Measurements from ENCODE around the gene RTKN. TPM values are rescaled to one million over a fixed set of nuclear protein-coding genes. Genes with fewer than 3 reads are reported as not detected.
"Not testable (repeated sequence)": the region's sequence is repeated elsewhere in the genome, so short reads cannot be mapped to it uniquely, and the experiment has no call there.

Gene RTKN
- total RNA-seq, 1 donor from 2014 or later: 88.7 TPM

DNA sequence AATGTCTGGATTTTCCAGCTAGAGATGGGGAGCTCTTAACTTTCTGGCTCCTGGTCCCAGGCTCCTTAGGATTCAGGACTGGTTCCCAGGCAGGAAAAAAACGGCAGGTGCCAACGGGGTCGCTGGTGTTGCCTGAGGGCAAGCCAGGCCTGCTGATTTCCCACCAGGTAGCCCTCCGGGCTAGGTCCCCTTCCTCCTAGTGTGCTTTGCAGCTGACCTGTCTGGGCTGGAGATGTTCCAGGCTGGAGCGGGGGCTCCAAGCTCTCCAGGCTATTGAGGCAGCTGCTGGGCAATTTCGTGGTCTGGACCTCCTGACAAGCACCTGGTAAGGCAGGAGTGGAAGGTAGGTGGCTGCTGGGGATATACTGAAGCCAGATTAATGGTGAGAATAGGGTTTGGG is 32.7 kb upstream of the RTKN start:
- no peaks in the 10 kb centered on the region for H3K36me3 Mint-ChIP-seq (ENCODE audit: unreplicated experiment)
- TF ChIP-seq, protein P1, sequence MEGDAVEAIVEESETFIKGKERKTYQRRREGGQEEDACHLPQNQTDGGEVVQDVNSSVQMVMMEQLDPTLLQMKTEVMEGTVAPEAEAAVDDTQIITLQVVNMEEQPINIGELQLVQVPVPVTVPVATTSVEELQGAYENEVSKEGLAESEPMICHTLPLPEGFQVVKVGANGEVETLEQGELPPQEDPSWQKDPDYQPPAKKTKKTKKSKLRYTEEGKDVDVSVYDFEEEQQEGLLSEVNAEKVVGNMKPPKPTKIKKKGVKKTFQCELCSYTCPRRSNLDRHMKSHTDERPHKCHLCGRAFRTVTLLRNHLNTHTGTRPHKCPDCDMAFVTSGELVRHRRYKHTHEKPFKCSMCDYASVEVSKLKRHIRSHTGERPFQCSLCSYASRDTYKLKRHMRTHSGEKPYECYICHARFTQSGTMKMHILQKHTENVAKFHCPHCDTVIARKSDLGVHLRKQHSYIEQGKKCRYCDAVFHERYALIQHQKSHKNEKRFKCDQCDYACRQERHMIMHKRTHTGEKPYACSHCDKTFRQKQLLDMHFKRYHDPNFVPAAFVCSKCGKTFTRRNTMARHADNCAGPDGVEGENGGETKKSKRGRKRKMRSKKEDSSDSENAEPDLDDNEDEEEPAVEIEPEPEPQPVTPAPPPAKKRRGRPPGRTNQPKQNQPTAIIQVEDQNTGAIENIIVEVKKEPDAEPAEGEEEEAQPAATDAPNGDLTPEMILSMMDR (IDR thresholded peaks at IDR 0.05; ENCODE audit: partially characterized antibody, unreplicated experiment): no peak
- no peak for DNase-seq
- no peak overlapping the region for H3K27ac Mint-ChIP-seq (ENCODE audit: unreplicated experiment)
- peaks cover 20% of the 10 kb centered on the region for H3K9me3 Mint-ChIP-seq (ENCODE audit: unreplicated experiment)
- peaks cover 21% of the 10 kb centered on the region for H3K27me3 Mint-ChIP-seq (ENCODE audit: unreplicated experiment)
- no peak overlapping the region for H3K4me3 Mint-ChIP-seq (ENCODE audit: unreplicated experiment)
- H3K4me1 Mint-ChIP-seq (ENCODE audit: low read depth, unreplicated experiment): no peaks in the 10 kb centered on the region

GRCh38 chr2:74472945-74473258 is 31.2 kb upstream of the RTKN start:
- DNase-seq: no peak
- H3K4me3 Mint-ChIP-seq (ENCODE audit: unreplicated experiment): peak overlapping the region; percentile 97
- TF ChIP-seq, protein P1 (IDR thresholded peaks at IDR 0.05; ENCODE audit: partially characterized antibody, unreplicated experiment): no peak
- peak overlapping the region; percentile 98 for H3K27ac Mint-ChIP-seq (ENCODE audit: unreplicated experiment)
- no peaks in the 10 kb centered on the region for H3K36me3 Mint-ChIP-seq (ENCODE audit: unreplicated experiment)
- H3K4me1 Mint-ChIP-seq (ENCODE audit: low read depth, unreplicated experiment): no peaks in the 10 kb centered on the region
- H3K9me3 Mint-ChIP-seq (ENCODE audit: unreplicated experiment): peaks cover 20% of the 10 kb centered on the region
- H3K27me3 Mint-ChIP-seq (ENCODE audit: unreplicated experiment): peaks cover 21% of the 10 kb centered on the region

DNA sequence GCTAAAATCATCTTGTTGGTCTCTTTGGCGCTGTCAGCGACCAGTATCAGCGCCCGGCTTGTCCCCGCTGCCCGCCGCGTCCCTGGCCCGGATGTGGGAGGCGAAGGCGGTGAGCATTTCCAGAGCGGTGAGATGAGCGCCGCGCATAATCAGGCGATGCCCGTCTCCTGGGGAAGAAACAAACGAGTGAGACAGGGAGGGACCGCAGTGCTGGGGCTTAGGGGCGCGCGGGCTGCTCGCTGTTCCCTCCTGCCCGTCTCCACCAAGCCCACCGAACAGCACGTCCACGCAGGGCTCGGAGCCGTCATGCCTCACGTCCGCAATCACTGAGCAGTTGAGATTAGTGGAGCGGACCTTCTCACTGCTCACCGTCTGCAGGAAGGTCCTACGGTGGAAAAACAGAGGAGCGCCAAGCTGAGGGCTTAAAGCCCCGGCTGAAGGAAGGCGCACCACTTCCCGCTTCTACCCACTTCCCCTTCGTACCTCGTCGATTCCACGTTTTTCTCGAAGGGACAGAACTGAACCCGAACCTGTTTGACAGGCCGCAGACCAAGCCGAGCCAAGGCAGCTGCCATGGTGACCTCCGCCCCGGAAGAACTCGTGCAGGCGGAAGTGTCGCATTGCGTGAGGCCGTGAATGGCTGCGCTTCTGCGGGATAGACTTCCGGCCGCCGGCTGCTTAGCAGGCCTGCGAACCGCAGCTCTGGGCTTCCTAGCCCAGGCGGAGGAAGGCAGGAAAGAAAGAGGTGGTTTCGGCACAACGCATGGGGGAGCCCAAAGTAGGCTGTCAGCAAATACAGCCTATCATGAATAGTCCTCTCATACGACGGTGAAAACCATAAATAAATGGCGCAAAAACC is 30.6 kb upstream of the RTKN start, which contains the start of gene MRPL53:
Gene MRPL53 (minus strand): TSS at position 595 of the 859 bp plus-strand sequence. CDS start 20 bp downstream, at position 575.
- TF ChIP-seq, protein P1 (IDR thresholded peaks at IDR 0.05; ENCODE audit: partially characterized antibody, unreplicated experiment): no peak
- no peaks in the 10 kb centered on the region for H3K36me3 Mint-ChIP-seq (ENCODE audit: unreplicated experiment)
- no peaks in the 10 kb centered on the region for H3K4me1 Mint-ChIP-seq (ENCODE audit: low read depth, unreplicated experiment)
- peaks cover 18% of the 10 kb centered on the region for H3K9me3 Mint-ChIP-seq (ENCODE audit: unreplicated experiment)
- peak within 1 kb of the TSS; percentile 98 for H3K27ac Mint-ChIP-seq (ENCODE audit: unreplicated experiment)
- H3K27me3 Mint-ChIP-seq (ENCODE audit: unreplicated experiment): peaks cover 21% of the 10 kb centered on the region
- DNase-seq: peak; percentile 98
- H3K4me3 Mint-ChIP-seq (ENCODE audit: unreplicated experiment): peak within 1 kb of the TSS; percentile 97

- H3K36me3 Mint-ChIP-seq (ENCODE audit: unreplicated experiment): no peaks in the 10 kb centered on the region
- no peak for DNase-seq
- peaks cover 18% of the 10 kb centered on the region for H3K27me3 Mint-ChIP-seq (ENCODE audit: unreplicated experiment)
- no peaks in the 10 kb centered on the region for H3K4me1 Mint-ChIP-seq (ENCODE audit: low read depth, unreplicated experiment)
- peaks cover 18% of the 10 kb centered on the region for H3K9me3 Mint-ChIP-seq (ENCODE audit: unreplicated experiment)
- peak overlapping the region; percentile 97 for H3K4me3 Mint-ChIP-seq (ENCODE audit: unreplicated experiment)
- TF ChIP-seq, protein P1 (IDR thresholded peaks at IDR 0.05; ENCODE audit: partially characterized antibody, unreplicated experiment): no peak
- H3K27ac Mint-ChIP-seq (ENCODE audit: unreplicated experiment): peak overlapping the region; percentile 98
Observed at GRCh38 chr2:74471332-74472065, 29.8 kb upstream of the RTKN start.

DNA sequence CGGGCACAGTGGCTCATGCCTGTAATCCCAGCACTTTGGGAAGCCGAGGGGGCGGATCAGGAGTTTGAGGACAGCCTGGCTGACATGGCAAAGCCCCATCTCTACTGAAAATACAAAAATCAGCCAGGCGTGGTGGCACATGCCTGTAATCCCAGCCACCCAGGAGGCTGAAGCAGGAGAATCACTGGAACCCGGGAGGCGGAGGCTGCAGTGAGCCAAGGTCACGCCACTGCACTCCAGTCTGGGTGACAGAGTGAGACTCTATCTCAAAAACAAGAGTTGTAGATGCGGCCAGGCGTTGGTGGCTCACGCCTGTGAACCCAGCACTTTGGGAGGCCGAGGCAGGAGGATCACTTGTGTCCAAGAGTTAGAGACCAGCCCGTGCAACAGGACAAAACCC is 29.0 kb upstream of the RTKN start:
- not testable (repeated sequence) for H3K27ac Mint-ChIP-seq (ENCODE audit: unreplicated experiment); H3K36me3 Mint-ChIP-seq (ENCODE audit: unreplicated experiment); H3K4me1 Mint-ChIP-seq (ENCODE audit: low read depth, unreplicated experiment); DNase-seq
- Mint-ChIP-seq H3K4me3 (ENCODE audit: unreplicated experiment) (peak overlapping the region; percentile 83), H3K9me3 (ENCODE audit: unreplicated experiment) (peaks cover 18% of the 10 kb centered on the region), H3K27me3 (ENCODE audit: unreplicated experiment) (peaks cover 21% of the 10 kb centered on the region)
